Peyer's patch (tissue), 4 donors: ENCODE data around the gene MUC2.

Source experiments
- CTCF ChIP-seq, 6 experiments: fragments of 450-650 bp in 4 of 6; fragments of 200-600 bp in 2 of 6; sonication (generic) in 1 of 6; IDR thresholded peaks; one replicate each; pipeline ENCODE4 v1.5.1; 2017 to 2019; ENCODE audit warnings: antibody characterized with exemption in 6 of 6, mild to moderate bottlenecking in 3 of 6, moderate library complexity in 1 of 6
- POLR2A ChIP-seq, 2 donors: fragments of 450-650 bp; IDR thresholded peaks; one replicate each; pipeline ENCODE4 v1.5.1; 2017; ENCODE audit warnings: antibody characterized with exemption in 2 of 2, mild to moderate bottlenecking in 2 of 2, moderate library complexity in 2 of 2

- no peak for TF ChIP-seq CTCF (IDR thresholded peaks at IDR 0.05)
- no peak for TF ChIP-seq POLR2A (IDR thresholded peaks at IDR 0.05)
Observed at GRCh38 chr11:1035577-1036283, 38.9 kb upstream of the MUC2 start.
